CD4-positive, alpha-beta T cell (primary cell): ENCODE data around the gene EXOC1L. TPM values are rescaled to one million over a fixed set of nuclear protein-coding genes. Genes with fewer than 3 reads are reported as not detected.

Experiments used
- ATAC-seq: fragments of 200-7000 bp; cut with Tn5 transposase; one replicate; pipeline ENCODE4 v1.10.0; 2022; ENCODE audit warnings: mild to moderate bottlenecking; ENCODE audit not compliant: poor library complexity
- CTCF ChIA-PET: fragments of 350-600 bp; sonication (Branson Sonifier 250); formaldehyde crosslinking; loops from one replicate; lab custom pipeline; 2021; ENCODE audit warnings: antibody characterized with exemption, inconsistent platforms; lab: Charles Lee
- POLR2A ChIA-PET: fragments of 350-600 bp; sonication (Branson Sonifier 250); formaldehyde crosslinking; loops from one replicate; lab custom pipeline; 2021; ENCODE audit warnings: antibody characterized with exemption, inconsistent platforms; lab: Charles Lee
- DNase-seq, 14 experiments: peaks; one replicate each; pipeline ENCODE4 v3.0.0-alpha.2; 2013 to 2020; ENCODE audit warnings: mixed read lengths in 2 of 14
- H3K27ac ChIP-seq, 2 donors: one replicate each; pipeline versions ENCODE4 v1.5.1 to v1.7.0; 2013; ENCODE audit warnings: low read length in 2 of 2, low read depth in 1 of 2, mild to moderate bottlenecking in 1 of 2
- H3K27me3 ChIP-seq, 2 experiments: 1 replicate in 1 of 2; 2 replicates in 1 of 2; pipeline versions ENCODE4 v1.6.1 to v1.7.0; 2013; ENCODE audit warnings: low read length in 2 of 2, control low read depth in 1 of 2, mild to moderate bottlenecking in 1 of 2, moderate library complexity in 1 of 2; ENCODE audit not compliant: insufficient read depth in 2 of 2, control insufficient read depth in 1 of 2
- H3K36me3 ChIP-seq: one replicate; pipeline ENCODE4 v1.6.1; 2013; ENCODE audit warnings: low read length, control low read depth; ENCODE audit not compliant: insufficient read depth
- H3K4me1 ChIP-seq: one replicate; pipeline ENCODE4 v1.6.1; 2013; ENCODE audit warnings: low read length, control low read depth; ENCODE audit not compliant: insufficient read depth
- H3K4me3 ChIP-seq: one replicate; pipeline ENCODE4 v1.5.1; 2013; ENCODE audit warnings: mild to moderate bottlenecking, low read length, moderate library complexity
- H3K9me3 ChIP-seq, 2 experiments: 1 replicate in 1 of 2; 2 replicates in 1 of 2; pipeline versions ENCODE4 v1.6.1 to v1.7.0; 2013; ENCODE audit warnings: low read length in 2 of 2, mild to moderate bottlenecking in 2 of 2, control low read depth in 1 of 2, moderate library complexity in 1 of 2; ENCODE audit not compliant: control insufficient read depth in 1 of 2, insufficient read depth in 1 of 2
- H3K27ac Mint-ChIP-seq: one replicate; pipeline ENCODE4 v1.8.0; 2020; ENCODE audit warnings: mixed read lengths
- H3K27me3 Mint-ChIP-seq: one replicate; pipeline ENCODE4 v1.8.0; 2021; ENCODE audit warnings: mixed read lengths
- H3K36me3 Mint-ChIP-seq: one replicate; pipeline ENCODE4 v1.8.0; 2021; ENCODE audit warnings: low read depth, mixed read lengths
- H3K4me1 Mint-ChIP-seq: one replicate; pipeline ENCODE4 v1.8.0; 2021; ENCODE audit warnings: low read depth, mixed read lengths
- H3K4me3 Mint-ChIP-seq: one replicate; pipeline ENCODE4 v1.8.0; 2020; ENCODE audit warnings: mild to moderate bottlenecking, mixed read lengths
- H3K9me3 Mint-ChIP-seq: one replicate; pipeline ENCODE4 v1.8.0; 2020; ENCODE audit warnings: mixed read lengths
- intact Hi-C, 2 experiments: fragments of 100-400 bp; cut with DNase I in 1 of 2; cut with micrococcal nuclease in 1 of 2; formaldehyde crosslinking; loops; one replicate each; pipeline versions ENCODE4 v1.15.1 to v1.9.0; 2023 to 2025; cut with DNase I, micrococcal nuclease
- total RNA-seq, 174 experiments: library from RNA in 2 of 174; stranded (reverse) in 2 of 174; gene quantifications; one replicate each; pipeline ENCODE4 v1.2.3 and lab custom pipeline; 2021 to 2026
- TF ChIP-seq, protein P1 (sequence below): fragments of 200-600 bp; IDR thresholded peaks from one replicate; pipeline ENCODE4 v1.8.0; 2022; ENCODE audit warnings: antibody characterized with exemption, mild to moderate bottlenecking

The EXOC1L gene
- total RNA-seq, 2 experiments from 2014 or later, result not detected

DNA sequence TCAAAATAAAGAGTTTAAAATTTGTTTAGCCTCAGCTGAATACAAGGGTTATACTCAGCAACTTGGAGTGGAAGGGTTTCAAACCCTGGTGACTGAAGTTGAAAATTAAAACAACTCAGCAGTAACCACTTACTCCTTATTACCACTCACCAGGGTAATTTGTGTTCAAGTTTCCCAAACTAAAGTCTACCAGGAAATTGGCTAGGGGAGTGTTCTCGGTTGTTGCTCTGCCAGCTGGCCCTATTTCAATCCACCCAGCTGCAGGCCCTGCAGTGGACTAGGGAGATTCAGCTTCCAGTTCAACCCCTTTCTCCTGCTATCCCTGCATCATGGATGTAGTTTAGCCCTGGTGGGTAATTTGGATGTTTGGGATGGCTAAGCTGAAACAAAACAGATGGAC, 37.8 kb upstream of the EXOC1L start:
- H3K4me3 ChIP-seq, result no peak overlapping the region
- peaks cover 6% of the 10 kb centered on the region for H3K27me3 Mint-ChIP-seq
- CTCF ChIA-PET, result no interaction called here
- DNase-seq (no peak), ATAC-seq (no peak)
- H3K36me3 ChIP-seq, result no peaks in the 10 kb centered on the region
- no peak overlapping the region for H3K27ac ChIP-seq
- TF ChIP-seq, protein P1, sequence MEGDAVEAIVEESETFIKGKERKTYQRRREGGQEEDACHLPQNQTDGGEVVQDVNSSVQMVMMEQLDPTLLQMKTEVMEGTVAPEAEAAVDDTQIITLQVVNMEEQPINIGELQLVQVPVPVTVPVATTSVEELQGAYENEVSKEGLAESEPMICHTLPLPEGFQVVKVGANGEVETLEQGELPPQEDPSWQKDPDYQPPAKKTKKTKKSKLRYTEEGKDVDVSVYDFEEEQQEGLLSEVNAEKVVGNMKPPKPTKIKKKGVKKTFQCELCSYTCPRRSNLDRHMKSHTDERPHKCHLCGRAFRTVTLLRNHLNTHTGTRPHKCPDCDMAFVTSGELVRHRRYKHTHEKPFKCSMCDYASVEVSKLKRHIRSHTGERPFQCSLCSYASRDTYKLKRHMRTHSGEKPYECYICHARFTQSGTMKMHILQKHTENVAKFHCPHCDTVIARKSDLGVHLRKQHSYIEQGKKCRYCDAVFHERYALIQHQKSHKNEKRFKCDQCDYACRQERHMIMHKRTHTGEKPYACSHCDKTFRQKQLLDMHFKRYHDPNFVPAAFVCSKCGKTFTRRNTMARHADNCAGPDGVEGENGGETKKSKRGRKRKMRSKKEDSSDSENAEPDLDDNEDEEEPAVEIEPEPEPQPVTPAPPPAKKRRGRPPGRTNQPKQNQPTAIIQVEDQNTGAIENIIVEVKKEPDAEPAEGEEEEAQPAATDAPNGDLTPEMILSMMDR, result no peak
- H3K27me3 ChIP-seq, result no peaks in the 10 kb centered on the region
- intact Hi-C loops, result no loop called here
- no peaks in the 10 kb centered on the region for H3K36me3 Mint-ChIP-seq
- peaks cover 4% of the 10 kb centered on the region for H3K9me3 Mint-ChIP-seq
- no peaks in the 10 kb centered on the region for H3K4me1 Mint-ChIP-seq
- POLR2A ChIA-PET, result no interaction called here
- no peaks in the 10 kb centered on the region for H3K9me3 ChIP-seq
- no peak overlapping the region for H3K4me3 Mint-ChIP-seq
- no peaks in the 10 kb centered on the region for H3K4me1 ChIP-seq
- no peak overlapping the region for H3K27ac Mint-ChIP-seq

- no peaks in the 10 kb centered on the region for H3K36me3 Mint-ChIP-seq
- TF ChIP-seq, protein P1, result no peak
- H3K27me3 ChIP-seq, result no peaks in the 10 kb centered on the region
- ATAC-seq (no peak), DNase-seq (no peak)
- no peaks in the 10 kb centered on the region for H3K4me1 ChIP-seq
- no peak overlapping the region for H3K27ac ChIP-seq
- no peak overlapping the region for H3K27ac Mint-ChIP-seq
- H3K9me3 ChIP-seq, result no peaks in the 10 kb centered on the region
- no peak overlapping the region for H3K4me3 Mint-ChIP-seq
- H3K9me3 Mint-ChIP-seq, result no peaks in the 10 kb centered on the region
- ChIA-PET POLR2A (no interaction called here), CTCF (no interaction called here)
- no peak overlapping the region for H3K4me3 ChIP-seq
- H3K4me1 Mint-ChIP-seq, result no peaks in the 10 kb centered on the region
- no peaks in the 10 kb centered on the region for H3K36me3 ChIP-seq
- peaks cover 5% of the 10 kb centered on the region for H3K27me3 Mint-ChIP-seq
- intact Hi-C loops, result no loop called here
These were observed 36.0 kb upstream of the EXOC1L start for GRCh38 chr4:55783584-55783983.

DNA sequence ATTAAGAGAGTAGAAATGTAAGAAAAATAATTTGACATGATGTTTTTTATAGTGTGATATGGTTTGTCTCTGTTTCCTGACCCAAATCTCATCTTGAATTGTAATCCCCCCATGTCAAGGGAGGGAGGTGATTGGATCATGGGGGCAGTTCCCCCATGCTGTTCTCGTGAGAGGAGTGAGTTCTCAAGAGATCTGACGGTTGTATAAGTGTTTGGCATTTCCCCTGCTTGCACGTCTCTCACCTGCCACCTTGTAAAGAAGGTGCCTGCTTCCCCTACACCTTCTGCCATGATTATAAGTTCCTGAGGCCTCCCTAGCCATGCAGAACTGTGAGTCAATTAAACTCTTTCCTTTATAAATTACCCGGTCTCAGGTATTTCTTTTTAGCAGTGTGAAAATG, 34.8 kb upstream of the EXOC1L start:
- no peak overlapping the region for H3K27ac ChIP-seq
- Mint-ChIP-seq H3K4me3 (no peak overlapping the region), H3K27me3 (peaks cover 7% of the 10 kb centered on the region), H3K27ac (no peak overlapping the region), H3K4me1 (no peaks in the 10 kb centered on the region), H3K9me3 (no peaks in the 10 kb centered on the region), H3K36me3 (no peaks in the 10 kb centered on the region)
- ChIA-PET POLR2A (no interaction called here), CTCF (no interaction called here)
- no peaks in the 10 kb centered on the region for H3K4me1 ChIP-seq
- no peak for DNase-seq
- no peaks in the 10 kb centered on the region for H3K36me3 ChIP-seq
- ATAC-seq, result no peak
- H3K9me3 ChIP-seq, result no peaks in the 10 kb centered on the region
- intact Hi-C loops, result no loop called here
- H3K4me3 ChIP-seq, result no peak overlapping the region
- TF ChIP-seq, protein P1, result no peak
- H3K27me3 ChIP-seq, result no peaks in the 10 kb centered on the region
